Stomach (tissue), 9 donors: ENCODE data around the gene SMAD4. TPM values are rescaled to one million over a fixed set of nuclear protein-coding genes. Genes with fewer than 3 reads are reported as not detected.
"Not testable (repeated sequence)": the region's sequence is repeated elsewhere in the genome, so short reads cannot be mapped to it uniquely, and the experiment has no call there.

Experiments
- DNase-seq, 2 donors: peaks; one replicate each; pipeline versions ENCODE4 v3.0.0 to v3.0.0-alpha.2; 2013 to 2019
- H3K27ac ChIP-seq, 5 donors: fragments of 200-600 bp in 4 of 5; sonication (generic) in 4 of 5; one replicate each; pipeline ENCODE4 v1.5.1; 2013 to 2019; ENCODE audit warnings: mild to moderate bottlenecking in 1 of 5, moderate library complexity in 1 of 5
- H3K27me3 ChIP-seq, 3 donors: fragments of 200-600 bp; sonication (generic); one replicate each; pipeline ENCODE4 v1.5.1; 2017 to 2019; ENCODE audit warnings: mixed run types in 1 of 3
- H3K36me3 ChIP-seq, 4 donors: fragments of 200-600 bp; sonication (generic); 1 replicate in 3 of 4; 2 replicates in 1 of 4; pipeline ENCODE4 v1.5.1; 2016 to 2019
- H3K4me1 ChIP-seq, 4 donors: fragments of 200-600 bp; sonication (generic); one replicate each; pipeline ENCODE4 v1.5.1; 2016 to 2019
- H3K4me3 ChIP-seq, 4 donors: fragments of 200-600 bp; sonication (generic) in 3 of 4; one replicate each; pipeline ENCODE4 v1.5.1; 2016 to 2019; ENCODE audit warnings: mild to moderate bottlenecking in 1 of 4
- H3K9me3 ChIP-seq, 4 donors: fragments of 200-600 bp; sonication (generic); one replicate each; pipeline ENCODE4 v1.5.1; 2016 to 2019
- EP300 ChIP-seq: sonication (generic); formaldehyde crosslinking; IDR thresholded peaks from one replicate; pipeline ENCODE4 v1.6.1; 2017; ENCODE audit warnings: antibody characterized with exemption
- POLR2A ChIP-seq, 4 donors: fragments of 450-650 bp; IDR thresholded peaks; one replicate each; pipeline ENCODE4 v1.6.1; 2016; ENCODE audit warnings: antibody characterized with exemption in 4 of 4, control low read depth in 2 of 4, mild to moderate bottlenecking in 1 of 4, moderate library complexity in 1 of 4
- POLR2AphosphoS5 ChIP-seq, 3 donors: sonication (generic); formaldehyde crosslinking; IDR thresholded peaks; one replicate each; pipeline ENCODE4 v1.6.1; 2016; ENCODE audit warnings: antibody characterized with exemption in 3 of 3
- WGBS, 5 donors: extraction: QIAGEN DNeasy Blood & Tissue Kit in 3 of 5; methylation state at CpG; one replicate each; pipeline versions ENCODE4 v1.1.5 to v1.1.7; 2013 to 2018; 5-methylcytosine and 5-hydroxymethylcytosine counted together
- intact Hi-C: fragments of 100-400 bp; cut with DNase I; formaldehyde crosslinking; loops from one replicate; pipeline ENCODE4 v1.15.1; 2023; ENCODE audit warnings: low total_unique reads
- polyA plus RNA-seq, 3 donors: library from polyadenylated mRNA; stranded (reverse); fragments of 200-250 nt; gene quantifications; one replicate each; pipeline ENCODE4 v1.2.3, GENCODE V29; 2013
- total RNA-seq, 5 donors: library from RNA; depleted of rRNA; stranded (reverse); fragments of >200 nt; gene quantifications; one replicate each; pipeline versions ENCODE4 v1.1.0 to v1.2.3, GENCODE V29; 2014 to 2016
- TF ChIP-seq, protein P1 (sequence below), 7 experiments: fragments of 450-650 bp in 4 of 7; fragments of 200-600 bp in 3 of 7; sonication (generic) in 3 of 7; IDR thresholded peaks; one replicate each; pipeline ENCODE4 v1.5.1; 2016 to 2019; ENCODE audit warnings: antibody characterized with exemption in 7 of 7, control low read depth in 2 of 7, mild to moderate bottlenecking in 1 of 7
- donor health status: healthy with polysubstance abuse.
- donor health status: Bipolar disorder and iron deficiency.
- donor health status: healthy.

Gene SMAD4
- total and polyA plus RNA-seq, 8 donors = 10.4 to 184 (median 68.1) TPM

DNA sequence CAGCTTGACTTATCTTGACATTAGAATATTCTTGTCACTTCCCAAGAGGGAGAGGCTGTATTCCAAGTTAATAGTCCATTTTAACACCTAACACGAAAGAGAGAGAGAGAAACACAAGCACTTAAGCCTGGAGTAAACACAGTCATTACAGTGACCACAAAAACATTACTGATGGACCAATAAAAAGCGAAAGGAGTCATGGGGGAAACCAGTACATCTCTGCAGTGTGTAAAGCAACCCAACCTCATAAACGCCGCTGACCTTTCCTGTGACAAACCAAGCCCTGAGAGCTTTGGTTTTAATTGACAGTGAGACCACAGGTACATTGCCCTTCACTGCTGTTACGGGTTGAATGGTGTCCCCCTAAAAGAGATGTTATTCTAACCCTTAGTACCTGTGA, 78.3 kb downstream of the SMAD4 start:
- no peaks in the 10 kb centered on the region for H3K9me3 ChIP-seq
- peaks cover 5 to 6% (median 6%) of the 10 kb centered on the region in 4 donors for H3K4me1 ChIP-seq
- intact Hi-C loops = loop anchor here (10.0 kb wide), 1 partner anchor 276 kb away; no protein-coding TSS in a partner anchor
- no peak overlapping the region for H3K27ac ChIP-seq
- H3K36me3 ChIP-seq = no peaks in the 10 kb centered on the region
- TF ChIP-seq EP300 (no peak), POLR2A (IDR thresholded peaks at IDR 0.05) (no peak), POLR2AphosphoS5 (IDR thresholded peaks at IDR 0.05) (no peak)
- TF ChIP-seq, protein P1, sequence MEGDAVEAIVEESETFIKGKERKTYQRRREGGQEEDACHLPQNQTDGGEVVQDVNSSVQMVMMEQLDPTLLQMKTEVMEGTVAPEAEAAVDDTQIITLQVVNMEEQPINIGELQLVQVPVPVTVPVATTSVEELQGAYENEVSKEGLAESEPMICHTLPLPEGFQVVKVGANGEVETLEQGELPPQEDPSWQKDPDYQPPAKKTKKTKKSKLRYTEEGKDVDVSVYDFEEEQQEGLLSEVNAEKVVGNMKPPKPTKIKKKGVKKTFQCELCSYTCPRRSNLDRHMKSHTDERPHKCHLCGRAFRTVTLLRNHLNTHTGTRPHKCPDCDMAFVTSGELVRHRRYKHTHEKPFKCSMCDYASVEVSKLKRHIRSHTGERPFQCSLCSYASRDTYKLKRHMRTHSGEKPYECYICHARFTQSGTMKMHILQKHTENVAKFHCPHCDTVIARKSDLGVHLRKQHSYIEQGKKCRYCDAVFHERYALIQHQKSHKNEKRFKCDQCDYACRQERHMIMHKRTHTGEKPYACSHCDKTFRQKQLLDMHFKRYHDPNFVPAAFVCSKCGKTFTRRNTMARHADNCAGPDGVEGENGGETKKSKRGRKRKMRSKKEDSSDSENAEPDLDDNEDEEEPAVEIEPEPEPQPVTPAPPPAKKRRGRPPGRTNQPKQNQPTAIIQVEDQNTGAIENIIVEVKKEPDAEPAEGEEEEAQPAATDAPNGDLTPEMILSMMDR (IDR thresholded peaks at IDR 0.05) = no peak
- no peaks in the 10 kb centered on the region for H3K27me3 ChIP-seq
- WGBS, 5 donors = 80 to 88% (median 83%) methylated on average over 5 of the region's 5 CpGs
- no peak for DNase-seq
- H3K4me3 ChIP-seq = no peak overlapping the region

DNA sequence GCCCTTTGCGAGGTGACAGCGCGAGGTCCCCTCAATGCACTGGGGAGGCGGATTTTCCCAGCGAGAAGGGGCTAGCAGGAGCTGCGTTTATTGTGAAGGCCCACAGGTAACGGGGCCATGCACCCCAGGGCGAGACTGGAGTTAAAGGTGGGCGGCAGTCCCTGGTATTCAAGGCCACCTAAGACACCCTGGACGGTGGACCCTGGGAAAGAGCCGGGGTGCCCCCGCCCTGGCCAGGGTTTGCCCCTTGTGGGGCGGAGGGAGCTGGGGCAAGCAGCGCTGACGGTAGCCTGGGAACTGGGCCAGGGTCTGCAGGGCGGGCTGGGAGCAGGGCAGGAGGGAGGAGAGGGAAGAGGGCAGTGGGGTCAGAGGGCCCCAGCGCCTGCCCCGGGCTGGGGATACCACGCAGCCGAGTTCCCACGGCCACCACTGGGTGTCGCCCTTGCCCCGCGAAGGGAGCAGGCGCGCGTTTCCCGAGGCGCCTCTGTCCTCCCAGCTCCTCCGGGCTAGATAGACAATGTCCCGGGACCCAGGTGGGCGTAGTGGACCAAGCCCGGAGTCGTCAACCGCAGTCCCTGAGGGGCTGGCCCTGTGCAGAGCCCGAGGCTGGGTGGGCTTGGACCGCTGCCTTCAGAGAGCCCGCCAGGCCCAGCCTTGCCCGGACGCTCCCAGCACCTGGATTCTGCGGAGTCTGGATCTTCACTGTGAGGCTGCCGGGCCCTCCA, 80.2 kb downstream of the SMAD4 start:
- no peaks in the 10 kb centered on the region for H3K9me3 ChIP-seq
- no peak overlapping the region for H3K27ac ChIP-seq
- H3K4me3 ChIP-seq = peak overlapping the region in 1 of 4 donors; percentile 3
- intact Hi-C loops = no loop called here
- H3K36me3 ChIP-seq = no peaks in the 10 kb centered on the region
- WGBS, 5 donors = 32 to 58% (median 38%) methylated on average over 26 to 42 of the region's 42 CpGs
- H3K27me3 ChIP-seq = no peaks in the 10 kb centered on the region
- TF ChIP-seq POLR2AphosphoS5 (IDR thresholded peaks at IDR 0.05) = no peak
- TF ChIP-seq, protein P1 (IDR thresholded peaks at IDR 0.05) = peak in 5 of 7 experiments; percentile 77 to 97 (median 90)
- peak; percentile 71 to 81 for DNase-seq
- peaks cover 5 to 6% (median 6%) of the 10 kb centered on the region in 4 donors for H3K4me1 ChIP-seq

DNA sequence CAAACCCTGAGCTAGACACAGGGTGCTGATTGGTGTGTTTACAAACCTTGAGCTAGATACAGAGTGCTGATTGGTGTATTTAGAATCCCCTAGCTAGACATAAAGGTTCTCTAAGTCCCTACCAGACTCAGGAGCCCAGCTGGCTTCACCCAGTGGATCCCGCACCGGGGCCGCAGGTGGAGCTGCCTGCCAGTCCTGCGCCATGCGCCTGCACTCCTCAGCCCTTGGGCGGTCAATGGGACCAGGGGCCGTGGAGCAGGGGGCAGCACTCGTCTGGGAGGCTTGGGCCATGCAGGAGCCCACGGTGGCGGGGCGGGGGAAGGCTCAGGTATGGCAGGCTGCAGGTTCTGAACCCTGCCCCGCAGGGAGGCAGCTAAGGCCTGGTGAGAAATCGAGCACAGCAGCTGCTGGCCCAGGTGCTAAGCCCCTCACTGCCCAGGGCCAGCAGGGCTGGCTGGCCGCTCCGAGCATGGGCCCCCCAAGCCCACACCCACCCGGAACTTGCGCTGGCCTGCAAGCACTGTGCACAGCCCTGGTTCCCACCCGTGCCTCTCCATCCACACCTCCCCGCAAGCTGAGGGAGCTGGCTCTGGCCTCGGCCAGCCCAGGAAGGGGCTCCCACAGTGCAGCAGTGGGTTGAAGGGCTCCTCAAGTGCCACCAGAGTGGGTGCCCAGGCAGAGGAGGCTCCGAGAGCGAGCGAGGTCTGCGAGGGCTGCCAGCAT, 81.8 kb downstream of the SMAD4 start:
- H3K4me1 ChIP-seq, H3K4me3 ChIP-seq, H3K36me3 ChIP-seq, H3K27ac ChIP-seq, DNase-seq, H3K27me3 ChIP-seq, intact Hi-C loops, H3K9me3 ChIP-seq: not testable (repeated sequence)
- 95 to 98% (median 97%) methylated on average over 6 to 24 of the region's 24 CpGs for WGBS, 5 donors

DNA sequence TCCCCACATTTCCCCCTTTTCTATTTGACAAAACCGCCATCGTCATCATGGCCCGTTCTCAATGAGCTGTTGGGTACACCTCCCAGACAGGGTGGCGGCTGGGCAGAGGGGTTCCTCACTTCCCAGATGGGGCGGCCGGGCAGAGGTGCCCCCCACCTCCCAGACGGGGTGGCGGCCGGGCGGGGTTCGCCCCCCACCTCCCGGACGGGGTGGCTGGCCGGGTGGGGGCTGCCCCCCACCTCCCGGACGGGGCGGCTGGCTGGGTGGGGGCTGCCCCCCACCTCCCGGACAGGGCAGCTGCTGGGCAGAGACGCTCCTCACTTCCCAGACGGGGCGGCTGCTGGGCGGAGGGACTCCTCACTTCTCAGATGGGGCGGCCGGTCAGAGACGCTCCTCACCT, 87.0 kb downstream of the SMAD4 start:
- H3K4me3 ChIP-seq, H3K4me1 ChIP-seq, DNase-seq, intact Hi-C loops, H3K9me3 ChIP-seq, H3K27ac ChIP-seq, H3K36me3 ChIP-seq, H3K27me3 ChIP-seq: not testable (repeated sequence)
- 93 to 96% (median 95%) methylated on average over 5 to 24 of the region's 25 CpGs for WGBS, 5 donors

DNA sequence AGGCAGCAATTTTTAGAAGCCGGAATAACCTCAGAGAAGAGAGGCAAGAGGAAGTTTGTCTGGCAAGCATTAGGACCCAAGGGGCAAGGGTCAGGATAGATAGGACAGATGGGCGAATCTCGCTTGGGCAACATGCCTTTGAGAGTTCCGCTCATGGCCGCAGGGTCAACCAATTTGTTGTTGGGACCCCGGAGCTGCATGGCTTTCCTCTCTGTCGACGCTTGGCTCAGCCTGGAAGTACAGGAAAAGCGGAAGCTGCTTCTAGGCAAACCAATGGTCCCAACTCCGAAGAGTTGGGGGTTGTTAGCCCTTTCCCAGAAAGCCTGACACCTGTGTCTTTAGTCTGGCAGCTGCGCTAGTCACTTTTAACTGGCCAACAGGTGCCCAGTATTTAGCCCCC, 89.5 kb downstream of the SMAD4 start:
- intact Hi-C loops, H3K4me3 ChIP-seq, H3K4me1 ChIP-seq, H3K27me3 ChIP-seq, H3K36me3 ChIP-seq, DNase-seq, H3K27ac ChIP-seq, H3K9me3 ChIP-seq: not testable (repeated sequence)
- WGBS, 5 donors = 92 to 97% (median 95%) methylated on average over 11 of the region's 11 CpGs

DNA sequence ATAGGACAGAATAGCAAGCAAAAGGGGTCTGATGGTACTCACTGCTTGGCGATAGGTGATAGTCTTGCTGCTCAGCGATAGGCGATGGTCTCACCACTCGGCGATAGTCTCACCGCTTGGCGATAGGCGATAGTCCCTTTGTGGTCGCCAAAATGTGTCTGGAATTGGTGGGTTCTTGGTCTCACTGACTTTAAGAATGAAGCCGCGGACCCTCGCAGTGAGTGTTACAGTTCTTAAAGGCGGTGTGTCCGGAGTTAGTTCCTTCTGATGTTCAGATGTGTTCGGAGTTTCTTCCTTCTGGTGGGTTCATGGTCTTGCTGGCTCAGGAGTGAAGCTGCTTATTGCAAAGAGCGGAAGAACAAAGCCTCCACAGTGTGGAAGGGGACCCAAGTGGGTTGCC, 90.0 kb downstream of the SMAD4 start:
- H3K4me1 ChIP-seq, H3K27ac ChIP-seq, H3K36me3 ChIP-seq, intact Hi-C loops, H3K9me3 ChIP-seq, H3K4me3 ChIP-seq, H3K27me3 ChIP-seq, DNase-seq: not testable (repeated sequence)
- 96 to 98% (median 96%) methylated on average over 16 of the region's 16 CpGs for WGBS, 5 donors
